ENCODE measurements around the gene JPH2. TPM values are rescaled to one million over a fixed set of nuclear protein-coding genes. Genes with fewer than 3 reads are reported as not detected.

The JPH2 gene
- total and polyA plus RNA-seq, 9 donors: 0.48 to 27.4 (median 3.0) TPM

DNA sequence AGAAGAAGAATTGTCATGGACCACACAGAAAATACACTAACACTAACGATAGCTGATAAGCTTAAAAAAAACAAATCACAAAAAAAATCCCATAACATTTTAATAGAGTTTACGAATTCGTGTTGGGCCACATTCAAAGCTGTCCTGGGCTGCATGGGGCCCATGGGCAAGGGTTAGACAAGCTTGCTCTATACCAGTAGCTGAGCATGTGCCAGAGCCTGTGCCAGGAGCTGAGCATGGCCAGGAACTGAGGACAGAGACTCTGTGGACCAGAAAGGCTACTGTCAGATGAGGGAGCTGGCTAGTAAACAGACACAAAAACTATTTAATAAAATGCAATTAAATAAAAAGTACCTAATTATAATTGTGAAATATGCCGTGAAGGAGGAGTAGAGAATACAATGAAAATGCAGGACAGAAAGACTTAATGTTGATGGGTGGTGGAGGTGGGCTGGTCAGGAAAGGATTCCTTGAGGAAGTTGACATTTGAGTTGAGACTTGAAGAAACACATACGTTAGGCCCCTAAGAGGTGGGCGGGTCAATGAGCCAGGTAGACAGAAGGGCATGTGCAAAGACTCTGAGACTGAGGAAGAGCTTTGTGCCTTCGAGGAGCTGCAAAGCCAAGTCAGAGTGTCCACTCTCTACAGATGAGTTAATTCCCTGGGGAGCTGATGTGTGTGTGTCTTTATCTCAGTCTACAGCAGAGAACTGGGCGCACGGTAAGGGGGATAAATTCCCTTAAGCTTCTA is 66.1 kb downstream of the JPH2 start:
- TF ChIP-seq EP300 (IDR thresholded peaks at IDR 0.05): no peak
- TF ChIP-seq POLR2A (IDR thresholded peaks at IDR 0.05): no peak
- TF ChIP-seq, protein P1, sequence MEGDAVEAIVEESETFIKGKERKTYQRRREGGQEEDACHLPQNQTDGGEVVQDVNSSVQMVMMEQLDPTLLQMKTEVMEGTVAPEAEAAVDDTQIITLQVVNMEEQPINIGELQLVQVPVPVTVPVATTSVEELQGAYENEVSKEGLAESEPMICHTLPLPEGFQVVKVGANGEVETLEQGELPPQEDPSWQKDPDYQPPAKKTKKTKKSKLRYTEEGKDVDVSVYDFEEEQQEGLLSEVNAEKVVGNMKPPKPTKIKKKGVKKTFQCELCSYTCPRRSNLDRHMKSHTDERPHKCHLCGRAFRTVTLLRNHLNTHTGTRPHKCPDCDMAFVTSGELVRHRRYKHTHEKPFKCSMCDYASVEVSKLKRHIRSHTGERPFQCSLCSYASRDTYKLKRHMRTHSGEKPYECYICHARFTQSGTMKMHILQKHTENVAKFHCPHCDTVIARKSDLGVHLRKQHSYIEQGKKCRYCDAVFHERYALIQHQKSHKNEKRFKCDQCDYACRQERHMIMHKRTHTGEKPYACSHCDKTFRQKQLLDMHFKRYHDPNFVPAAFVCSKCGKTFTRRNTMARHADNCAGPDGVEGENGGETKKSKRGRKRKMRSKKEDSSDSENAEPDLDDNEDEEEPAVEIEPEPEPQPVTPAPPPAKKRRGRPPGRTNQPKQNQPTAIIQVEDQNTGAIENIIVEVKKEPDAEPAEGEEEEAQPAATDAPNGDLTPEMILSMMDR (IDR thresholded peaks at IDR 0.05): no peak
- Histone ChIP-seq H3K27me3 (no peaks in the 10 kb centered on the region), H3K36me3 (no peaks in the 10 kb centered on the region), H3K27ac (no peak overlapping the region), H3K4me1 (ENCODE audit: insufficient read depth) (no peaks in the 10 kb centered on the region), H3K9me3 (no peaks in the 10 kb centered on the region), H3K4me3 (no peak overlapping the region)
- 45 to 58% (median 54%) methylated on average over 9 of the region's 9 CpGs for WGBS, 3 donors
- DNase-seq: no peak
- intact Hi-C loops (cut with DNase I): no loop called here

- H3K4me1 ChIP-seq (ENCODE audit: insufficient read depth): no peaks in the 10 kb centered on the region
- no peak overlapping the region for H3K27ac ChIP-seq
- 86 to 93% (median 88%) methylated on average over 9 of the region's 9 CpGs for WGBS, 3 donors
- no peaks in the 10 kb centered on the region for H3K27me3 ChIP-seq
- no peaks in the 10 kb centered on the region for H3K9me3 ChIP-seq
- intact Hi-C loops (cut with DNase I): loop anchor here in 3 of 4 donors (5.0 to 10.0 kb wide), 2 partner anchors 66 to 69 kb away; partner anchors contain the start of gene JPH2 (in 3 of the 3)
- TF ChIP-seq EP300 (IDR thresholded peaks at IDR 0.05) (no peak), POLR2A (IDR thresholded peaks at IDR 0.05) (no peak)
- TF ChIP-seq, protein P1 (IDR thresholded peaks at IDR 0.05): no peak
- no peak for DNase-seq
- H3K4me3 ChIP-seq: no peak overlapping the region
- H3K36me3 ChIP-seq: no peaks in the 10 kb centered on the region
Measured at GRCh38 chr20:44118185-44119033, 68.6 kb downstream of the JPH2 start.

DNA sequence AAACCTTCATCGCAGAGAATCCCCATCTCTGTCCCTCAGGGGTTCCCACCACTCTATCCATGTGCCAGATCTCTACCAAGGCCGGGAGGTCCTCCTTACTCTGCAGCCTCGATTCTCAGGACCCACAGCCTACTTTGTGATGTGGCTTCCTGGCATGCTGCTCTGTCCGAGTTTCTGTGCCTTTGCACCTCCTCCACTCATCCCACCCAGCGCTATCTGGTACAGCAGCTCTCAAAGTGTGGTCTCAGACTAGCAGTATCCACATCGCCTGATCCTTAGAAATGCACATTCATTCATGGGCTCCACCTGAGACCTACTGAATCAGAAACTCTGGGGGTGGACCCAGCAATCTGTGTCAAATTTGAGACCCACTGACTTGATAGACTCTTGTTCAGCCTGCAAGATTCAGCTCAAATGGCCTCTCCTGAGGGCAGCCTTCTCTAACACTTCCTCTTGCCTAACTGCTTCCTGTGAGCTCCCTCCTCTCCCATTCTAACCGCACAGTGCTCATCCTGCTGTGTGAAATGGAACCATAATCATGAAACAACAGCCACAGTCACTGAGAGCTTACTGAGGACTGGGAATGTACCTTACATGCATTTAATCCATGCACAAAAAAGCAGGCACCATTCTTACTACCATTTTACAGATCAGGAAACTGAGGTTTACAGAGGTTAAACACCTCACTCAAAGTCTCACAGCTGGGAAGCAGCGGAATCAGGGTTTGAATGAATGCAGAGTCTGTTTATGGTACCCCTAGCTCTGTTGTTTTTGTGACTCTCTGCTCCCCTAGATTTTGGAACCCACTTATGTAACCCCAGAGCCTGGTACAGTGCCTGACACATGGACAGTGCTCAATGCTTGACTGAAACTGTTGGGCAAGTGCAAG is 69.4 kb downstream of the JPH2 start:
- H3K9me3 ChIP-seq: no peaks in the 10 kb centered on the region
- no peaks in the 10 kb centered on the region for H3K36me3 ChIP-seq
- H3K4me3 ChIP-seq: no peak overlapping the region
- DNase-seq: no peak
- WGBS, 3 donors: 81 to 84% (median 83%) methylated on average over 8 of the region's 8 CpGs
- no peak overlapping the region for H3K27ac ChIP-seq
- no peaks in the 10 kb centered on the region for H3K4me1 ChIP-seq (ENCODE audit: insufficient read depth)
- intact Hi-C loops (cut with DNase I): loop anchor here (2.0 to 10.0 kb wide), 3 partner anchors 67 to 71 kb away; partner anchors contain the start of gene JPH2 (in 3 of the 4)
- TF ChIP-seq, protein P1 (IDR thresholded peaks at IDR 0.05): no peak
- no peak for TF ChIP-seq EP300 (IDR thresholded peaks at IDR 0.05)
- no peak for TF ChIP-seq POLR2A (IDR thresholded peaks at IDR 0.05)
- no peaks in the 10 kb centered on the region for H3K27me3 ChIP-seq
